Measurements from ENCODE around the gene RHOF. TPM values are rescaled to one million over a fixed set of nuclear protein-coding genes. Genes with fewer than 3 reads are reported as not detected.

The RHOF gene
- total RNA-seq, 2 experiments from 2014 or later: 108 to 116 TPM

DNA sequence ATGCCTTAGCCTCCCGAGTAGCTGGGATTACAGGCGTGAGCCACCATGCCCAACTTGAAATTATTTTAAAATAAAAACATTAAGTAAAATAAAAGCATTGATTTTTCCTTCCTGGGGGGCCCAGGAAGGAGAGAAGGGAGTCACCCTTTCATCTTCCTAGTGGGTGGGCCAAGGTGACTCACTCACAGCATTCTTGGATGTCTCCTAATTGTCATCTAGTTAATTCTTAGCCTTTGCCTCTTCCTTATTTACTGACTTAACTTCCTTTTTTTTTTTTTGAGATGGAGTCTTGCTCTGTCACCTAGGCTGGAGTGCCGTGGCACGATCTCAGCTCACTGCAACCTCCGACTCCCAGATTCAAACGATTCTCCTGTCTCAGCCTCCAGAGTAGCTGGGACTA lies 51.7 kb downstream of the RHOF start:
- Mint-ChIP-seq H3K9me3 (no peaks in the 10 kb centered on the region), H3K27me3 (no peaks in the 10 kb centered on the region), H3K4me3 (no peak overlapping the region), H3K36me3 (ENCODE audit: low read depth) (peaks cover 7% of the 10 kb centered on the region), H3K27ac (no peak overlapping the region), H3K4me1 (ENCODE audit: low read depth) (peaks cover 3% of the 10 kb centered on the region)
- TF ChIP-seq, protein P1, sequence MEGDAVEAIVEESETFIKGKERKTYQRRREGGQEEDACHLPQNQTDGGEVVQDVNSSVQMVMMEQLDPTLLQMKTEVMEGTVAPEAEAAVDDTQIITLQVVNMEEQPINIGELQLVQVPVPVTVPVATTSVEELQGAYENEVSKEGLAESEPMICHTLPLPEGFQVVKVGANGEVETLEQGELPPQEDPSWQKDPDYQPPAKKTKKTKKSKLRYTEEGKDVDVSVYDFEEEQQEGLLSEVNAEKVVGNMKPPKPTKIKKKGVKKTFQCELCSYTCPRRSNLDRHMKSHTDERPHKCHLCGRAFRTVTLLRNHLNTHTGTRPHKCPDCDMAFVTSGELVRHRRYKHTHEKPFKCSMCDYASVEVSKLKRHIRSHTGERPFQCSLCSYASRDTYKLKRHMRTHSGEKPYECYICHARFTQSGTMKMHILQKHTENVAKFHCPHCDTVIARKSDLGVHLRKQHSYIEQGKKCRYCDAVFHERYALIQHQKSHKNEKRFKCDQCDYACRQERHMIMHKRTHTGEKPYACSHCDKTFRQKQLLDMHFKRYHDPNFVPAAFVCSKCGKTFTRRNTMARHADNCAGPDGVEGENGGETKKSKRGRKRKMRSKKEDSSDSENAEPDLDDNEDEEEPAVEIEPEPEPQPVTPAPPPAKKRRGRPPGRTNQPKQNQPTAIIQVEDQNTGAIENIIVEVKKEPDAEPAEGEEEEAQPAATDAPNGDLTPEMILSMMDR (IDR thresholded peaks at IDR 0.05): no peak
- CTCF ChIA-PET: no interaction called here
- POLR2A ChIA-PET: interaction anchor here (0.6 to 0.7 kb wide), 2 partner anchors 38 to 51 kb away, joined by 3 read pairs; no protein-coding TSS in a partner anchor
- ATAC-seq: no peak
- DNase-seq: no peak
- intact Hi-C loops (cut with micrococcal nuclease): no loop called here

DNA sequence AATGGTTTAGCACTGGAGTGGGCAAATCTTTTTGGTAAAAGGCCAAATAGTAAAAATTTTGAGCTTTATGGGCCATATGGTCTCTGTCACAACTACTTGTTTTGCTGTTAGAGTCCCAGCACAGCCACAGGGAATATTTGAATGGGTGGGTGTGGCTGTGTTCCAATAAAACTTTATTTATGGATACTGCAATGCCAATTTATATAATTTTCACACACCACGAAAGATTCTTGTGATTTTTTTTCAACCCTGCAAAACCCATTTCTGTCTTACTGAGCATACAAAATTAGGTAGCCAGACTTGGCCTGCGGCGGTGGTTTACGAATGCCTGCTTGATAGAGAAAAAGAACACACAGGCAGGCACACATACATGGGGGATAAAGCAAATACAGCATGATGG lies 52.6 kb downstream of the RHOF start:
- ChIA-PET POLR2A (no interaction called here), CTCF (interaction anchor here (0.6 kb wide), 1 partner anchor 29 kb away, joined by 4 read pairs; no protein-coding TSS in a partner anchor)
- no peaks in the 10 kb centered on the region for H3K27me3 Mint-ChIP-seq
- intact Hi-C loops (cut with micrococcal nuclease): no loop called here
- no peaks in the 10 kb centered on the region for H3K9me3 Mint-ChIP-seq
- peaks cover 7% of the 10 kb centered on the region for H3K36me3 Mint-ChIP-seq (ENCODE audit: low read depth)
- DNase-seq (no peak), ATAC-seq (no peak)
- TF ChIP-seq, protein P1 (IDR thresholded peaks at IDR 0.05): no peak
- H3K4me3 Mint-ChIP-seq: no peak overlapping the region
- no peak overlapping the region for H3K27ac Mint-ChIP-seq
- H3K4me1 Mint-ChIP-seq (ENCODE audit: low read depth): peaks cover 3% of the 10 kb centered on the region

DNA sequence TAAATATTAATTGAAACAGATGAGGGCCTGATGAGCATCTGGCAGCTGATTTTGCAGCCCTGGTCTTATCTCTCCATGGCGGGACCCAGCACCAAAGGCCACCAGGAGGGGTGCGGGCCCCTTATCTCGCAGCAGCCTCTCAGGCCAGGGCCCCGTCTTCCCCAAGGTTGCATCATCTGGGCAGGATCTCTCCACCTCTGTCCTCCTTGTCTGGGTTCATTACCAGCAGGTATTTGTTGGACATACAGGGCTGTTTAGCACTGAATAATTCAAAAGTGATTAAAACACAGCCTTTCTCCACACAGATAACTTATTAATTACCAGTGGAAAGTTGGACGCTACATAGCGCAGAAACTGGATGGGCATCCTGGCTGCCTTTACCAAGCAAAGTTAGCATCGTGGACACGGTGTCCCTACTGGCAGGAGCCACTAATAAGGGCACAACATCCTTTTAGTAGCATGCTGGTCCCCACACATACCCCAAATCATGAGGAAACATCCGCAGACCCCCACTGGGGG lies 55.1 kb downstream of the RHOF start:
- intact Hi-C loops (cut with micrococcal nuclease): no loop called here

DNA sequence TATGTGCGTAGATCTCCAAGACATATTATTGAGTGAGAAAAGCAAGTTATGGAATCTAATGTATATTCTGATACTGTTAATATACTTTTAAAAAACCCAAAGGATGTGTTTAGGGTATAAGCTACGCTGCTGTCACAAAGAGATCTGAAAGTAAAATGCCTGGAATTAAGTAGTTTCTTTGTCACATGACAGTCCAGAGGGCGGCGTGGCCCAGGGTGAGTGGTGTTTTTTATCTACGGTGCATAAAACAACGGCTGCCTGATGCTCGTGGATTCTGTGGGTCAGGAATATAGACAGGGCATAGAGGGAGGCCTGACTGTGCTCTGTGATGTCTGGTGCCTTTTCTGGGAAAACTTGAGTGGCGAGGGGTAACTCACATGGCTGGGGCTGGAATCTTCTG lies 59.6 kb downstream of the RHOF start:
- ATAC-seq: no peak
- H3K36me3 Mint-ChIP-seq (ENCODE audit: low read depth): no peaks in the 10 kb centered on the region
- no peak overlapping the region for H3K27ac Mint-ChIP-seq
- H3K4me3 Mint-ChIP-seq: no peak overlapping the region
- ChIA-PET POLR2A (no interaction called here), CTCF (no interaction called here)
- TF ChIP-seq, protein P1 (IDR thresholded peaks at IDR 0.05): no peak
- DNase-seq: no peak
- H3K27me3 Mint-ChIP-seq: no peaks in the 10 kb centered on the region
- no peaks in the 10 kb centered on the region for H3K9me3 Mint-ChIP-seq
- H3K4me1 Mint-ChIP-seq (ENCODE audit: low read depth): no peaks in the 10 kb centered on the region
- intact Hi-C loops (cut with micrococcal nuclease): no loop called here

More for the DNA sequence above, 55.1 kb downstream of the RHOF start:
- H3K36me3 Mint-ChIP-seq (ENCODE audit: low read depth): peaks cover 1% of the 10 kb centered on the region
- CTCF ChIA-PET: no interaction called here
- no peak overlapping the region for H3K4me3 Mint-ChIP-seq
- no peaks in the 10 kb centered on the region for H3K27me3 Mint-ChIP-seq
- POLR2A ChIA-PET: no interaction called here
- peaks cover 3% of the 10 kb centered on the region for H3K4me1 Mint-ChIP-seq (ENCODE audit: low read depth)
- TF ChIP-seq, protein P1 (IDR thresholded peaks at IDR 0.05): no peak
- H3K27ac Mint-ChIP-seq: no peak overlapping the region
- no peaks in the 10 kb centered on the region for H3K9me3 Mint-ChIP-seq
- ATAC-seq (no peak), DNase-seq (no peak)

DNA sequence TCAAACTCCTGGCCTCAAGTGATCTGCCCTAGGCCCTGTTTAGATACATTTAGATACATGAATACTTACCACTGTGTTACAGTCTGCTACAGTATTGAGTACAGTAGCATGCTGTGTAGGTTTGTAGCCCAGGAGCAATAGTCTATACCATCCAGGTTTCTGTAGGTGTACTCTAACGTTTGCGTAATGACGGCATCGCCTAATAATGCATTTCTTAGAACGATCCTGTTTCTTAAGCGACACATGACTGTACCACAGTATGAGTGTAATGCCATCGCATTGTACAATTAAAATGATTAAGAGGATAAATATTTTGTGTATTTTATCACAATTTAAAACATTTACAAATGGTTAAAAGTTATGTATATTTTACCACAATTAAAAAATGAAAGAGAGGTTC lies 62.0 kb downstream of the RHOF start:
- intact Hi-C loops (cut with micrococcal nuclease): no loop called here
- CTCF ChIA-PET: no interaction called here

More for the DNA sequence above, 62.0 kb downstream of the RHOF start:
- Mint-ChIP-seq H3K36me3 (ENCODE audit: low read depth) (no peaks in the 10 kb centered on the region), H3K9me3 (no peaks in the 10 kb centered on the region), H3K27me3 (no peaks in the 10 kb centered on the region), H3K4me1 (ENCODE audit: low read depth) (no peaks in the 10 kb centered on the region), H3K4me3 (no peak overlapping the region), H3K27ac (no peak overlapping the region)
- POLR2A ChIA-PET: no interaction called here
- DNase-seq (no peak), ATAC-seq (no peak)
- TF ChIP-seq, protein P1 (IDR thresholded peaks at IDR 0.05): no peak
